ENCODE data around the gene SPCS3.

Gene SPCS3

DNA sequence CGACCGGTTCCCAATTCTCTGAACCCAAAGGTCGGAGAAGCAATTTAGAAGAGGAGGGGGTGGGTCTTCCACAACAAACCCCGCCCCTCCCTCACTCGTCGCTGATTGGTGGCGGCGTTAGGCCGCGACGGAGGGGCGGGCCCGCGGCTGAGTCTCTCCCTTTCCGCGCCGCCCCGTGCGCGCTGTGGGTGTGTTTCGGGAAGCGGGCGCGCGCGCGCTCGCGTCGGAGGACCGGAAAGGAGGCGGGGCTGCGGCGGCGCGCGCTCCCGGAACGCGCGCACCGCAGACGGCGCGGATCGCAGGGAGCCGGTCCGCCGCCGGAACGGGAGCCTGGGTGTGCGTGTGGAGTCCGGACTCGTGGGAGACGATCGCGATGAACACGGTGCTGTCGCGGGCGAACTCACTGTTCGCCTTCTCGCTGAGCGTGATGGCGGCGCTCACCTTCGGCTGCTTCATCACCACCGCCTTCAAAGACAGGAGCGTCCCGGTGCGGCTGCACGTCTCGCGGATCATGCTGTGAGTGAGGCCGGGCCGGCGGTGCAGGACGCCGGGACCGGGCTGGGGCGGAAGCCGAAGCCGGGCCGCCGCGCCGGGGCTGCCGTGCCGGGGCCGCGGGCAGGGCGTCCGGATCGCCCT, at the start of gene SPCS3 (continued):
- TF ChIP-seq, protein P1, sequence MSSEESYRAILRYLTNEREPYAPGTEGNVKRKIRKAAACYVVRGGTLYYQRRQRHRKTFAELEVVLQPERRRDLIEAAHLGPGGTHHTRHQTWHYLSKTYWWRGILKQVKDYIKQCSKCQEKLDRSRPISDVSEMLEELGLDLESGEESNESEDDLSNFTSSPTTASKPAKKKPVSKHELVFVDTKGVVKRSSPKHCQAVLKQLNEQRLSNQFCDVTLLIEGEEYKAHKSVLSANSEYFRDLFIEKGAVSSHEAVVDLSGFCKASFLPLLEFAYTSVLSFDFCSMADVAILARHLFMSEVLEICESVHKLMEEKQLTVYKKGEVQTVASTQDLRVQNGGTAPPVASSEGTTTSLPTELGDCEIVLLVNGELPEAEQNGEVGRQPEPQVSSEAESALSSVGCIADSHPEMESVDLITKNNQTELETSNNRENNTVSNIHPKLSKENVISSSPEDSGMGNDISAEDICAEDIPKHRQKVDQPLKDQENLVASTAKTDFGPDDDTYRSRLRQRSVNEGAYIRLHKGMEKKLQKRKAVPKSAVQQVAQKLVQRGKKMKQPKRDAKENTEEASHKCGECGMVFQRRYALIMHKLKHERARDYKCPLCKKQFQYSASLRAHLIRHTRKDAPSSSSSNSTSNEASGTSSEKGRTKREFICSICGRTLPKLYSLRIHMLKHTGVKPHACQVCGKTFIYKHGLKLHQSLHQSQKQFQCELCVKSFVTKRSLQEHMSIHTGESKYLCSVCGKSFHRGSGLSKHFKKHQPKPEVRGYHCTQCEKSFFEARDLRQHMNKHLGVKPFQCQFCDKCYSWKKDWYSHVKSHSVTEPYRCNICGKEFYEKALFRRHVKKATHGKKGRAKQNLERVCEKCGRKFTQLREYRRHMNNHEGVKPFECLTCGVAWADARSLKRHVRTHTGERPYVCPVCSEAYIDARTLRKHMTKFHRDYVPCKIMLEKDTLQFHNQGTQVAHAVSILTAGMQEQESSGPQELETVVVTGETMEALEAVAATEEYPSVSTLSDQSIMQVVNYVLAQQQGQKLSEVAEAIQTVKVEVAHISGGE (tag by site-specific recombination; conservative IDR thresholded peaks at IDR 0.05; ENCODE audit: low read depth), result peak; percentile 87
- TF ChIP-seq, protein P2, sequence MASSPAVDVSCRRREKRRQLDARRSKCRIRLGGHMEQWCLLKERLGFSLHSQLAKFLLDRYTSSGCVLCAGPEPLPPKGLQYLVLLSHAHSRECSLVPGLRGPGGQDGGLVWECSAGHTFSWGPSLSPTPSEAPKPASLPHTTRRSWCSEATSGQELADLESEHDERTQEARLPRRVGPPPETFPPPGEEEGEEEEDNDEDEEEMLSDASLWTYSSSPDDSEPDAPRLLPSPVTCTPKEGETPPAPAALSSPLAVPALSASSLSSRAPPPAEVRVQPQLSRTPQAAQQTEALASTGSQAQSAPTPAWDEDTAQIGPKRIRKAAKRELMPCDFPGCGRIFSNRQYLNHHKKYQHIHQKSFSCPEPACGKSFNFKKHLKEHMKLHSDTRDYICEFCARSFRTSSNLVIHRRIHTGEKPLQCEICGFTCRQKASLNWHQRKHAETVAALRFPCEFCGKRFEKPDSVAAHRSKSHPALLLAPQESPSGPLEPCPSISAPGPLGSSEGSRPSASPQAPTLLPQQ (tag by site-specific recombination; IDR thresholded peaks at IDR 0.05), result peak; percentile 27; the same call in 1 of the 2 replicates

DNA sequence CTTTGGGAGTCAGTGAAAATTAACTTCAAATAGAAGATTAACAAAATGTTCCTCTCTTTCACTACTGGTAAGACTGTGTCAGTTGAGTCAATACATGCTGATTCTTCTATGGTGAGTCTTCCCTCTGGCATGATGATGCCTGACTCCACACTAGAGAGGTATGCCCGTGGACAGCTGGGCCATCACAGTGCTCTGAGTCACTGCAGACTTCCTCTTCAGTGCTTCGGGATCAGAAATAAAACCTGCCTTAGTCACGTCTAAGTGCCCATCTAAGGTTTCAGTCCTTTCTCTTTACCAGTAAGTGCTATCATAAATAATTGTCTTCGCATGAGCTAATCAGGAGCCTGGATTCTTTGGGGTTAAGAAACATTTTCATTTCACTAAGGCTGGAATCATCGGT, 49.1 kb upstream of the SPCS3 start:
- ChIA-PET CTCF (no interaction called here), POLR2A (no interaction called here)
- Histone ChIP-seq H3K36me3 (ENCODE audit: control insufficient read depth in 2 of 2, insufficient read depth in 1 of 2, low read length in 2 of 2) (no peaks in the 10 kb centered on the region), H3K4me1 (ENCODE audit: control insufficient read depth, insufficient read depth, low read length) (peaks cover 3% of the 10 kb centered on the region; the same call in 1 of the 2 replicates), H3K9me3 (ENCODE audit: control insufficient read depth, insufficient read depth, low read depth, low read length) (no peaks in the 10 kb centered on the region), H3K4me3 (ENCODE audit: low read depth, low read length) (no peak overlapping the region), H3K27ac (ENCODE audit: extremely low read depth, low read depth, low read length) (no peak overlapping the region)
- no peak for TF ChIP-seq ZNF529 (tag by site-specific recombination; IDR thresholded peaks at IDR 0.05; ENCODE audit: insufficient replicate concordance)
- TF ChIP-seq, protein P3, sequence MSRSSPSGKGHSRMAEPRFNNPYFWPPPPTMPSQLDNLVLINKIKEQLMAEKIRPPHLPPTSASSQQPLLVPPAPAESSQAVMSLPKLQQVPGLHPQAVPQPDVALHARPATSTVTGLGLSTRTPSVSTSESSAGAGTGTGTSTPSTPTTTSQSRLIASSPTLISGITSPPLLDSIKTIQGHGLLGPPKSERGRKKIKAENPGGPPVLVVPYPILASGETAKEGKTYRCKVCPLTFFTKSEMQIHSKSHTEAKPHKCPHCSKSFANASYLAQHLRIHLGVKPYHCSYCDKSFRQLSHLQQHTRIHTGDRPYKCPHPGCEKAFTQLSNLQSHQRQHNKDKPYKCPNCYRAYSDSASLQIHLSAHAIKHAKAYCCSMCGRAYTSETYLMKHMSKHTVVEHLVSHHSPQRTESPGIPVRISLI (tag by site-specific recombination; IDR thresholded peaks at IDR 0.05), result no peak
- TF ChIP-seq ZNF274 (IDR thresholded peaks at IDR 0.05; ENCODE audit: low read length), result no peak
- no peak for TF ChIP-seq ZNF274 (tag by site-specific recombination; IDR thresholded peaks at IDR 0.05; ENCODE audit: borderline replicate concordance)
- no peak for TF ChIP-seq SP3 (tag by site-specific recombination; IDR thresholded peaks at IDR 0.05)
- TF ChIP-seq, protein P4, sequence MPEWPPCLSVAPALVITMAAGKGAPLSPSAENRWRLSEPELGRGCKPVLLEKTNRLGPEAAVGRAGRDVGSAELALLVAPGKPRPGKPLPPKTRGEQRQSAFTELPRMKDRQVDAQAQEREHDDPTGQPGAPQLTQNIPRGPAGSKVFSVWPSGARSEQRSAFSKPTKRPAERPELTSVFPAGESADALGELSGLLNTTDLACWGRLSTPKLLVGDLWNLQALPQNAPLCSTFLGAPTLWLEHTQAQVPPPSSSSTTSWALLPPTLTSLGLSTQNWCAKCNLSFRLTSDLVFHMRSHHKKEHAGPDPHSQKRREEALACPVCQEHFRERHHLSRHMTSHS (tag by site-specific recombination; IDR thresholded peaks at IDR 0.05), result no peak
- no peak for TF ChIP-seq ZSCAN16 (tag by site-specific recombination; IDR thresholded peaks at IDR 0.05)
- TF ChIP-seq, protein P5, sequence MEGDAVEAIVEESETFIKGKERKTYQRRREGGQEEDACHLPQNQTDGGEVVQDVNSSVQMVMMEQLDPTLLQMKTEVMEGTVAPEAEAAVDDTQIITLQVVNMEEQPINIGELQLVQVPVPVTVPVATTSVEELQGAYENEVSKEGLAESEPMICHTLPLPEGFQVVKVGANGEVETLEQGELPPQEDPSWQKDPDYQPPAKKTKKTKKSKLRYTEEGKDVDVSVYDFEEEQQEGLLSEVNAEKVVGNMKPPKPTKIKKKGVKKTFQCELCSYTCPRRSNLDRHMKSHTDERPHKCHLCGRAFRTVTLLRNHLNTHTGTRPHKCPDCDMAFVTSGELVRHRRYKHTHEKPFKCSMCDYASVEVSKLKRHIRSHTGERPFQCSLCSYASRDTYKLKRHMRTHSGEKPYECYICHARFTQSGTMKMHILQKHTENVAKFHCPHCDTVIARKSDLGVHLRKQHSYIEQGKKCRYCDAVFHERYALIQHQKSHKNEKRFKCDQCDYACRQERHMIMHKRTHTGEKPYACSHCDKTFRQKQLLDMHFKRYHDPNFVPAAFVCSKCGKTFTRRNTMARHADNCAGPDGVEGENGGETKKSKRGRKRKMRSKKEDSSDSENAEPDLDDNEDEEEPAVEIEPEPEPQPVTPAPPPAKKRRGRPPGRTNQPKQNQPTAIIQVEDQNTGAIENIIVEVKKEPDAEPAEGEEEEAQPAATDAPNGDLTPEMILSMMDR (tag by site-specific recombination; IDR thresholded peaks at IDR 0.05), result no peak
- no peak for TF ChIP-seq ZBTB21 (tag by site-specific recombination; IDR thresholded peaks at IDR 0.05)
- TF ChIP-seq, protein P6, sequence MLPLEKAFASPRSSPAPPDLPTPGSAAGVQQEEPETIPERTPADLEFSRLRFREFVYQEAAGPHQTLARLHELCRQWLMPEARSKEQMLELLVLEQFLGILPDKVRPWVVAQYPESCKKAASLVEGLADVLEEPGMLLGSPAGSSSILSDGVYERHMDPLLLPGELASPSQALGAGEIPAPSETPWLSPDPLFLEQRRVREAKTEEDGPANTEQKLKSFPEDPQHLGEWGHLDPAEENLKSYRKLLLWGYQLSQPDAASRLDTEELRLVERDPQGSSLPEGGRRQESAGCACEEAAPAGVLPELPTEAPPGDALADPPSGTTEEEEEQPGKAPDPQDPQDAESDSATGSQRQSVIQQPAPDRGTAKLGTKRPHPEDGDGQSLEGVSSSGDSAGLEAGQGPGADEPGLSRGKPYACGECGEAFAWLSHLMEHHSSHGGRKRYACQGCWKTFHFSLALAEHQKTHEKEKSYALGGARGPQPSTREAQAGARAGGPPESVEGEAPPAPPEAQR (tag by site-specific recombination; IDR thresholded peaks at IDR 0.05), result no peak
- TF ChIP-seq, protein P7, sequence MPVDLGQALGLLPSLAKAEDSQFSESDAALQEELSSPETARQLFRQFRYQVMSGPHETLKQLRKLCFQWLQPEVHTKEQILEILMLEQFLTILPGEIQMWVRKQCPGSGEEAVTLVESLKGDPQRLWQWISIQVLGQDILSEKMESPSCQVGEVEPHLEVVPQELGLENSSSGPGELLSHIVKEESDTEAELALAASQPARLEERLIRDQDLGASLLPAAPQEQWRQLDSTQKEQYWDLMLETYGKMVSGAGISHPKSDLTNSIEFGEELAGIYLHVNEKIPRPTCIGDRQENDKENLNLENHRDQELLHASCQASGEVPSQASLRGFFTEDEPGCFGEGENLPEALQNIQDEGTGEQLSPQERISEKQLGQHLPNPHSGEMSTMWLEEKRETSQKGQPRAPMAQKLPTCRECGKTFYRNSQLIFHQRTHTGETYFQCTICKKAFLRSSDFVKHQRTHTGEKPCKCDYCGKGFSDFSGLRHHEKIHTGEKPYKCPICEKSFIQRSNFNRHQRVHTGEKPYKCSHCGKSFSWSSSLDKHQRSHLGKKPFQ (tag by site-specific recombination; IDR thresholded peaks at IDR 0.05), result no peak
- TF ChIP-seq, protein P8, sequence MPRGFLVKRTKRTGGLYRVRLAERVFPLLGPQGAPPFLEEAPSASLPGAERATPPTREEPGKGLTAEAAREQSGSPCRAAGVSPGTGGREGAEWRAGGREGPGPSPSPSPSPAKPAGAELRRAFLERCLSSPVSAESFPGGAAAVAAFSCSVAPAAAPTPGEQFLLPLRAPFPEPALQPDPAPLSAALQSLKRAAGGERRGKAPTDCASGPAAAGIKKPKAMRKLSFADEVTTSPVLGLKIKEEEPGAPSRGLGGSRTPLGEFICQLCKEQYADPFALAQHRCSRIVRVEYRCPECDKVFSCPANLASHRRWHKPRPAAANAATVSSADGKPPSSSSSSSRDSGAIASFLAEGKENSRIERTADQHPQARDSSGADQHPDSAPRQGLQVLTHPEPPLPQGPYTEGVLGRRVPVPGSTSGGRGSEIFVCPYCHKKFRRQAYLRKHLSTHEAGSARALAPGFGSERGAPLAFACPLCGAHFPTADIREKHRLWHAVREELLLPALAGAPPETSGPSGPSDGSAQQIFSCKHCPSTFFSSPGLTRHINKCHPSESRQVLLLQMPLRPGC (tag by site-specific recombination; IDR thresholded peaks at IDR 0.05), result peak; percentile 44; the same call in 1 of the 2 replicates
- TF ChIP-seq ZNF623 (tag by site-specific recombination; IDR thresholded peaks at IDR 0.05), result no peak
- TF ChIP-seq, protein P9, sequence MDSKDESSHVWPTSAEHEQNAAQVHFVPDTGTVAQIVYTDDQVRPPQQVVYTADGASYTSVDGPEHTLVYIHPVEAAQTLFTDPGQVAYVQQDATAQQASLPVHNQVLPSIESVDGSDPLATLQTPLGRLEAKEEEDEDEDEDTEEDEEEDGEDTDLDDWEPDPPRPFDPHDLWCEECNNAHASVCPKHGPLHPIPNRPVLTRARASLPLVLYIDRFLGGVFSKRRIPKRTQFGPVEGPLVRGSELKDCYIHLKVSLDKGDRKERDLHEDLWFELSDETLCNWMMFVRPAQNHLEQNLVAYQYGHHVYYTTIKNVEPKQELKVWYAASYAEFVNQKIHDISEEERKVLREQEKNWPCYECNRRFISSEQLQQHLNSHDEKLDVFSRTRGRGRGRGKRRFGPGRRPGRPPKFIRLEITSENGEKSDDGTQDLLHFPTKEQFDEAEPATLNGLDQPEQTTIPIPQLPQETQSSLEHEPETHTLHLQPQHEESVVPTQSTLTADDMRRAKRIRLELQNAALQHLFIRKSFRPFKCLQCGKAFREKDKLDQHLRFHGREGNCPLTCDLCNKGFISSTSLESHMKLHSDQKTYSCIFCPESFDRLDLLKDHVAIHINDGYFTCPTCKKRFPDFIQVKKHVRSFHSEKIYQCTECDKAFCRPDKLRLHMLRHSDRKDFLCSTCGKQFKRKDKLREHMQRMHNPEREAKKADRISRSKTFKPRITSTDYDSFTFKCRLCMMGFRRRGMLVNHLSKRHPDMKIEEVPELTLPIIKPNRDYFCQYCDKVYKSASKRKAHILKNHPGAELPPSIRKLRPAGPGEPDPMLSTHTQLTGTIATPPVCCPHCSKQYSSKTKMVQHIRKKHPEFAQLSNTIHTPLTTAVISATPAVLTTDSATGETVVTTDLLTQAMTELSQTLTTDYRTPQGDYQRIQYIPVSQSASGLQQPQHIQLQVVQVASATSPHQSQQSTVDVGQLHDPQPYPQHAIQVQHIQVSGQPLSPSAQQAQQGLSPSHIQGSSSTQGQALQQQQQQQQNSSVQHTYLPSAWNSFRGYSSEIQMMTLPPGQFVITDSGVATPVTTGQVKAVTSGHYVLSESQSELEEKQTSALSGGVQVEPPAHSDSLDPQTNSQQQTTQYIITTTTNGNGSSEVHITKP (tag by site-specific recombination; IDR thresholded peaks at IDR 0.05), result peak; percentile 72
- TF ChIP-seq YY1 (tag by site-specific recombination; IDR thresholded peaks at IDR 0.05), result no peak
